Retinal pigment epithelial cell (primary cell): ENCODE data around the gene KRTAP13-3.

Source experiments
- DNase-seq: peaks from one replicate; pipeline ENCODE4 v3.0.0-alpha.2; 2010; ENCODE audit warnings: low read depth
- H3K4me3 ChIP-seq: 2 replicates; pipeline ENCODE4 v1.5.1; 2011; ENCODE audit warnings: mild to moderate bottlenecking, low read length, control low read depth, moderate library complexity
- CTCF ChIP-seq: conservative IDR thresholded peaks from 2 replicates; pipeline ENCODE4 v1.5.1; 2011; ENCODE audit warnings: low read depth, low read length, control low read depth, inconsistent platforms

The KRTAP13-3 gene

GRCh38 chr21:30439975-30440374 lies 14.2 kb upstream of the KRTAP13-3 start, which contains the start of gene KRTAP15-1:
Gene KRTAP15-1 (plus strand): TSS chr21:30440275. CDS start chr21:30440328, 53 bp downstream.
- H3K4me3 ChIP-seq, result no peak within 1 kb of the TSS
- no peak for DNase-seq
- TF ChIP-seq CTCF, result no peak

- TF ChIP-seq CTCF, result no peak
- no peak overlapping the region for H3K4me3 ChIP-seq
- no peak for DNase-seq
These were observed 11.4 kb upstream of the KRTAP13-3 start for GRCh38 chr21:30437010-30437565.

- peak; percentile 43 for TF ChIP-seq CTCF
- DNase-seq, result no peak
These were observed 8.4 kb upstream of the KRTAP13-3 start for GRCh38 chr21:30434033-30434631.

GRCh38 chr21:30430170-30430655 lies 4.5 kb upstream of the KRTAP13-3 start, which contains the start of gene KRTAP13-4:
Gene KRTAP13-4 (plus strand): TSS chr21:30430220. CDS start chr21:30430276, 56 bp downstream.
- TF ChIP-seq CTCF, result no peak
- no peak within 1 kb of the TSS for H3K4me3 ChIP-seq
- DNase-seq, result no peak

More at GRCh38 chr21:30434033-30434631, 8.4 kb upstream of the KRTAP13-3 start:
- H3K4me3 ChIP-seq, result no peak overlapping the region

- H3K4me3 ChIP-seq, result no peak overlapping the region
- no peak for TF ChIP-seq CTCF
- DNase-seq, result no peak
These were observed 1.0 kb upstream of the KRTAP13-3 start for GRCh38 chr21:30426731-30427130.

GRCh38 chr21:30415993-30416392 lies 9.7 kb downstream of the KRTAP13-3 start:
- H3K4me3 ChIP-seq, result no peak overlapping the region
- no peak for TF ChIP-seq CTCF
- DNase-seq, result no peak
